ENCODE data around the gene KLF12. TPM values are rescaled to one million over a fixed set of nuclear protein-coding genes. Genes with fewer than 3 reads are reported as not detected.

Gene KLF12
- total and polyA plus RNA-seq, 2 experiments from 2014 or later = 6.4 to 7.7 TPM

DNA sequence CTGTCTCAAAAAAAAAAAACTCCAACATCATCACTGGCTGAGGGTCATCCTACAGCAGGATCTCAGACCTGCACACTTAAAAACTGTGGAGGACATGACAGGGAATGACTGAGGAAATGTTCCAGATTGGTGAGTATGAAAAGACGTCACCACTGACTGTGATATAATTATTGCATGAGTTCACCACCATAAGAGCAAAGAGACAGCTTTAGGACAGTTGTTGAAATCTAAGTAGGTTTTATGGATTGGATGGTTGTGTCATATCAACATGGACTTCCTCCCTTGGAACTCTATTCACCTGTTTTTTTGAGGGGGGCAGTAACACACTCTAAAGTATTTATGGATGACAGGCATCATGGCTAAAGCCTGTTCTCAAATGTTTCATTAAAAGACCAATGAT lies 31.5 kb downstream of the KLF12 start:
- Histone ChIP-seq H3K36me3 (ENCODE audit: insufficient read depth) (no peaks in the 10 kb centered on the region), H3K4me1 (ENCODE audit: insufficient read depth) (peaks cover 5% of the 10 kb centered on the region; the same call in 1 of the 2 replicates), H3K4me2 (no peak overlapping the region), H3K4me3 (no peak overlapping the region), H4K20me1 (replicated peaks; ENCODE audit: insufficient read depth) (no peaks in the 10 kb centered on the region), H2AFZ (no peak overlapping the region), H3F3A (replicated peaks; ENCODE audit: low read depth) (no peaks in the 10 kb centered on the region), H3K27me3 (ENCODE audit: insufficient read depth) (no peaks in the 10 kb centered on the region), H3K27ac (ENCODE audit: low read depth) (no peak overlapping the region), H3K79me2 (replicated peaks; ENCODE audit: insufficient read depth) (peaks cover 25% of the 10 kb centered on the region; the same call in 1 of the 2 replicates), H3K9me2 (ENCODE audit: insufficient read depth) (no peaks in the 10 kb centered on the region)
- Mint-ChIP-seq H3K4me1 (no peaks in the 10 kb centered on the region; the same call in 2 of the 3 replicates), H3K9me3 (peaks cover 14% of the 10 kb centered on the region; the same call in 2 of the 3 replicates), H3K27ac (no peak overlapping the region), H3K27me3 (ENCODE audit: insufficient read depth, low read depth, poor library complexity) (no peaks in the 10 kb centered on the region), H3K4me3 (no peak overlapping the region), H3K36me3 (ENCODE audit: low read depth) (peaks cover 12% of the 10 kb centered on the region)
- ATAC-seq (no peak), DNase-seq (ENCODE audit: low spot score) (no peak)
- TF ChIP-seq ZNF114 (CRISPR knock-in tag; IDR thresholded peaks at IDR 0.05) = no peak

DNA sequence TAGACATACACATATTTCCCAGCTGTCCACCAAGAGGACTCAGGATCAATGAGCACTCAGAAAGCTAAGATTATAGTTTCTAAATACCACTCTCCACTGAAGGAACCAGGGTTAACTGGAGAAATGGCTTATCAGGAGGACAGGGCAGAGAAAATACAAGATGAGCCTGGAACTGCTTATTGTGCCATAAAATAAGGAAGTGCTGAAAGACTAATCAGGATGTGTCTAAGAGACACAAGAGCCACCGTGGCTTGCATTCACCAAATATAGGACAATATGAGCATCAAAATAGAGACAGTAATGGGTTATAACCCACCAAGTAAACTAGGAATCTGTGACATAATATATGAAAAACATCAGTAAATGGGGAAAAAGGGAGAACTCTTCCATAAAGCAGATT lies 32.8 kb downstream of the KLF12 start:
- Histone ChIP-seq H3K27ac (ENCODE audit: low read depth) (no peak overlapping the region), H3F3A (replicated peaks; ENCODE audit: low read depth) (no peaks in the 10 kb centered on the region), H3K9me2 (ENCODE audit: insufficient read depth) (no peaks in the 10 kb centered on the region), H4K20me1 (replicated peaks; ENCODE audit: insufficient read depth) (no peaks in the 10 kb centered on the region), H3K36me3 (ENCODE audit: insufficient read depth) (no peaks in the 10 kb centered on the region), H3K79me2 (replicated peaks; ENCODE audit: insufficient read depth) (peaks cover 24% of the 10 kb centered on the region), H3K4me1 (ENCODE audit: insufficient read depth) (peaks cover 5% of the 10 kb centered on the region; the same call in 1 of the 2 replicates), H2AFZ (no peak overlapping the region), H3K4me3 (no peak overlapping the region), H3K27me3 (ENCODE audit: insufficient read depth) (no peaks in the 10 kb centered on the region), H3K4me2 (no peak overlapping the region)
- Mint-ChIP-seq H3K36me3 (ENCODE audit: low read depth) (peaks cover 12% of the 10 kb centered on the region), H3K27ac (no peak overlapping the region), H3K4me1 (no peaks in the 10 kb centered on the region; the same call in 2 of the 3 replicates), H3K9me3 (peaks cover 14% of the 10 kb centered on the region; the same call in 2 of the 3 replicates), H3K4me3 (no peak overlapping the region), H3K27me3 (ENCODE audit: insufficient read depth, low read depth, poor library complexity) (no peaks in the 10 kb centered on the region)
- ATAC-seq = no peak
- DNase-seq (ENCODE audit: low spot score) = no peak
- TF ChIP-seq ZNF114 (CRISPR knock-in tag; IDR thresholded peaks at IDR 0.05) (no peak), POLR2AphosphoS5 (IDR thresholded peaks at IDR 0.05; ENCODE audit: low read depth) (no peak), CREB1 (CRISPR knock-in tag; IDR thresholded peaks at IDR 0.05; ENCODE audit: low read depth) (no peak), NANOG (IDR thresholded peaks at IDR 0.05; ENCODE audit: borderline replicate concordance) (no peak), JUNB (IDR thresholded peaks at IDR 0.05; ENCODE audit: unreplicated experiment) (no peak), STAT1 (IDR thresholded peaks at IDR 0.05; ENCODE audit: unreplicated experiment) (no peak), ZNF331 (CRISPR knock-in tag; IDR thresholded peaks at IDR 0.05; ENCODE audit: low read depth) (no peak), EZH2 (IDR thresholded peaks at IDR 0.05; ENCODE audit: low read depth, unreplicated experiment) (no peak), EZH2phosphoT487 (IDR thresholded peaks at IDR 0.05; ENCODE audit: unreplicated experiment) (no peak)
- TF ChIP-seq, protein P1, sequence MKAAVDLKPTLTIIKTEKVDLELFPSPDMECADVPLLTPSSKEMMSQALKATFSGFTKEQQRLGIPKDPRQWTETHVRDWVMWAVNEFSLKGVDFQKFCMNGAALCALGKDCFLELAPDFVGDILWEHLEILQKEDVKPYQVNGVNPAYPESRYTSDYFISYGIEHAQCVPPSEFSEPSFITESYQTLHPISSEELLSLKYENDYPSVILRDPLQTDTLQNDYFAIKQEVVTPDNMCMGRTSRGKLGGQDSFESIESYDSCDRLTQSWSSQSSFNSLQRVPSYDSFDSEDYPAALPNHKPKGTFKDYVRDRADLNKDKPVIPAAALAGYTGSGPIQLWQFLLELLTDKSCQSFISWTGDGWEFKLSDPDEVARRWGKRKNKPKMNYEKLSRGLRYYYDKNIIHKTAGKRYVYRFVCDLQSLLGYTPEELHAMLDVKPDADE (IDR thresholded peaks at IDR 0.05) = no peak
- TF ChIP-seq, protein P2, sequence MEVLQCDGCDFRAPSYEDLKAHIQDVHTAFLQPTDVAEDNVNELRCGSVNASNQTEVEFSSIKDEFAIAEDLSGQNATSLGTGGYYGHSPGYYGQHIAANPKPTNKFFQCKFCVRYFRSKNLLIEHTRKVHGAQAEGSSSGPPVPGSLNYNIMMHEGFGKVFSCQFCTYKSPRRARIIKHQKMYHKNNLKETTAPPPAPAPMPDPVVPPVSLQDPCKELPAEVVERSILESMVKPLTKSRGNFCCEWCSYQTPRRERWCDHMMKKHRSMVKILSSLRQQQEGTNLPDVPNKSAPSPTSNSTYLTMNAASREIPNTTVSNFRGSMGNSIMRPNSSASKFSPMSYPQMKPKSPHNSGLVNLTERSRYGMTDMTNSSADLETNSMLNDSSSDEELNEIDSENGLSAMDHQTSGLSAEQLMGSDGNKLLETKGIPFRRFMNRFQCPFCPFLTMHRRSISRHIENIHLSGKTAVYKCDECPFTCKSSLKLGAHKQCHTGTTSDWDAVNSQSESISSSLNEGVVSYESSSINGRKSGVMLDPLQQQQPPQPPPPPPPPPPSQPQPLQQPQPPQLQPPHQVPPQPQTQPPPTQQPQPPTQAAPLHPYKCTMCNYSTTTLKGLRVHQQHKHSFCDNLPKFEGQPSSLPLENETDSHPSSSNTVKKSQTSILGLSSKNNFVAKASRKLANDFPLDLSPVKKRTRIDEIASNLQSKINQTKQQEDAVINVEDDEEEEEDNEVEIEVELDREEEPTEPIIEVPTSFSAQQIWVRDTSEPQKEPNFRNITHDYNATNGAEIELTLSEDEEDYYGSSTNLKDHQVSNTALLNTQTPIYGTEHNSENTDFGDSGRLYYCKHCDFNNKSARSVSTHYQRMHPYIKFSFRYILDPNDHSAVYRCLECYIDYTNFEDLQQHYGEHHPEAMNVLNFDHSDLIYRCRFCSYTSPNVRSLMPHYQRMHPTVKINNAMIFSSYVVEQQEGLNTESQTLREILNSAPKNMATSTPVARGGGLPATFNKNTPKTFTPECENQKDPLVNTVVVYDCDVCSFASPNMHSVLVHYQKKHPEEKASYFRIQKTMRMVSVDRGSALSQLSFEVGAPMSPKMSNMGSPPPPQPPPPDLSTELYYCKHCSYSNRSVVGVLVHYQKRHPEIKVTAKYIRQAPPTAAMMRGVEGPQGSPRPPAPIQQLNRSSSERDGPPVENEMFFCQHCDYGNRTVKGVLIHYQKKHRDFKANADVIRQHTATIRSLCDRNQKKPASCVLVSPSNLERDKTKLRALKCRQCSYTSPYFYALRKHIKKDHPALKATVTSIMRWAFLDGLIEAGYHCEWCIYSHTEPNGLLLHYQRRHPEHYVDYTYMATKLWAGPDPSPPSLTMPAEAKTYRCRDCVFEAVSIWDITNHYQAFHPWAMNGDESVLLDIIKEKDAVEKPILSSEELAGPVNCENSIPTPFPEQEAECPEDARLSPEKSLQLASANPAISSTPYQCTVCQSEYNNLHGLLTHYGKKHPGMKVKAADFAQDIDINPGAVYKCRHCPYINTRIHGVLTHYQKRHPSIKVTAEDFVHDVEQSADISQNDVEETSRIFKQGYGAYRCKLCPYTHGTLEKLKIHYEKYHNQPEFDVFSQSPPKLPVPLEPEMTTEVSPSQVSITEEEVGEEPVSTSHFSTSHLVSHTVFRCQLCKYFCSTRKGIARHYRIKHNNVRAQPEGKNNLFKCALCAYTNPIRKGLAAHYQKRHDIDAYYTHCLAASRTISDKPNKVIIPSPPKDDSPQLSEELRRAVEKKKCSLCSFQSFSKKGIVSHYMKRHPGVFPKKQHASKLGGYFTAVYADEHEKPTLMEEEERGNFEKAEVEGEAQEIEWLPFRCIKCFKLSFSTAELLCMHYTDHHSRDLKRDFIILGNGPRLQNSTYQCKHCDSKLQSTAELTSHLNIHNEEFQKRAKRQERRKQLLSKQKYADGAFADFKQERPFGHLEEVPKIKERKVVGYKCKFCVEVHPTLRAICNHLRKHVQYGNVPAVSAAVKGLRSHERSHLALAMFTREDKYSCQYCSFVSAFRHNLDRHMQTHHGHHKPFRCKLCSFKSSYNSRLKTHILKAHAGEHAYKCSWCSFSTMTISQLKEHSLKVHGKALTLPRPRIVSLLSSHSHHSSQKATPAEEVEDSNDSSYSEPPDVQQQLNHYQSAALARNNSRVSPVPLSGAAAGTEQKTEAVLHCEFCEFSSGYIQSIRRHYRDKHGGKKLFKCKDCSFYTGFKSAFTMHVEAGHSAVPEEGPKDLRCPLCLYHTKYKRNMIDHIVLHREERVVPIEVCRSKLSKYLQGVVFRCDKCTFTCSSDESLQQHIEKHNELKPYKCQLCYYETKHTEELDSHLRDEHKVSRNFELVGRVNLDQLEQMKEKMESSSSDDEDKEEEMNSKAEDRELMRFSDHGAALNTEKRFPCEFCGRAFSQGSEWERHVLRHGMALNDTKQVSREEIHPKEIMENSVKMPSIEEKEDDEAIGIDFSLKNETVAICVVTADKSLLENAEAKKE (CRISPR knock-in tag; IDR thresholded peaks at IDR 0.05) = no peak
- TF ChIP-seq, protein P3, sequence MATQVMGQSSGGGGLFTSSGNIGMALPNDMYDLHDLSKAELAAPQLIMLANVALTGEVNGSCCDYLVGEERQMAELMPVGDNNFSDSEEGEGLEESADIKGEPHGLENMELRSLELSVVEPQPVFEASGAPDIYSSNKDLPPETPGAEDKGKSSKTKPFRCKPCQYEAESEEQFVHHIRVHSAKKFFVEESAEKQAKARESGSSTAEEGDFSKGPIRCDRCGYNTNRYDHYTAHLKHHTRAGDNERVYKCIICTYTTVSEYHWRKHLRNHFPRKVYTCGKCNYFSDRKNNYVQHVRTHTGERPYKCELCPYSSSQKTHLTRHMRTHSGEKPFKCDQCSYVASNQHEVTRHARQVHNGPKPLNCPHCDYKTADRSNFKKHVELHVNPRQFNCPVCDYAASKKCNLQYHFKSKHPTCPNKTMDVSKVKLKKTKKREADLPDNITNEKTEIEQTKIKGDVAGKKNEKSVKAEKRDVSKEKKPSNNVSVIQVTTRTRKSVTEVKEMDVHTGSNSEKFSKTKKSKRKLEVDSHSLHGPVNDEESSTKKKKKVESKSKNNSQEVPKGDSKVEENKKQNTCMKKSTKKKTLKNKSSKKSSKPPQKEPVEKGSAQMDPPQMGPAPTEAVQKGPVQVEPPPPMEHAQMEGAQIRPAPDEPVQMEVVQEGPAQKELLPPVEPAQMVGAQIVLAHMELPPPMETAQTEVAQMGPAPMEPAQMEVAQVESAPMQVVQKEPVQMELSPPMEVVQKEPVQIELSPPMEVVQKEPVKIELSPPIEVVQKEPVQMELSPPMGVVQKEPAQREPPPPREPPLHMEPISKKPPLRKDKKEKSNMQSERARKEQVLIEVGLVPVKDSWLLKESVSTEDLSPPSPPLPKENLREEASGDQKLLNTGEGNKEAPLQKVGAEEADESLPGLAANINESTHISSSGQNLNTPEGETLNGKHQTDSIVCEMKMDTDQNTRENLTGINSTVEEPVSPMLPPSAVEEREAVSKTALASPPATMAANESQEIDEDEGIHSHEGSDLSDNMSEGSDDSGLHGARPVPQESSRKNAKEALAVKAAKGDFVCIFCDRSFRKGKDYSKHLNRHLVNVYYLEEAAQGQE (IDR thresholded peaks at IDR 0.05; ENCODE audit: unreplicated experiment) = no peak

All from GM23338 (cell line).